Measurements from ENCODE around the gene LLGL1.

The LLGL1 gene

DNA sequence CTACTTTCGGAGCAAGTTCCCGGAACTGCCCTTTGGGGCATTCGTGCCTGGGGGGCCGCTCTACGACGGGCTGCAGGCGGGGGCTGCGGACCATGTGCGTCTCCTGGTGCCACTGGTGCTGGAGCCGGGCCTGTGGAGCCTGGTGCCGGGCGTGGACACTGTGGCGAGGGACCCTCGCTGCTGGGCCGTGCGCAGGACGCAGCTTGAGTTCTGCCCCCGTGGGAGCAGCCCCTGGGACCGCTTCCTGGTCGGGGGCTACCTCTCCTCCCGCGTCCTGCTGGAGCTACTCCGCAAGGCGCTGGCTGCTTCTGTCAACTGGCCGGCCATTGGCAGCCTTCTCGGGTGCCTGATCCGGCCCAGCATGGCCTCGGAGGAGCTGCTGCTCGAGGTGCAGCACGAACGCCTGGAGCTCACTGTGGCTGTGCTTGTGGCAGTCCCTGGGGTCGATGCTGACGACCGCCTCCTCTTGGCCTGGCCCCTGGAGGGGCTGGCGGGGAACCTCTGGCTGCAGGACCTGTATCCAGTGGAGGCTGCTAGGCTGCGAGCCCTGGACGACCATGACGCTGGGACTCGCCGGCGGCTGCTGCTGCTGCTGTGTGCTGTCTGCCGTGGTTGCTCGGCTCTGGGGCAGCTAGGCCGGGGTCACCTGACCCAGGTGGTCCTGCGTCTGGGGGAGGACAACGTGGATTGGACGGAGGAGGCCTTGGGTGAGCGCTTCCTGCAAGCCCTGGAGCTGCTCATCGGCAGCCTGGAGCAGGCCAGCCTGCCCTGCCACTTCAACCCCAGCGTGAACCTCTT lies 38.6 kb downstream of the LLGL1 start:
- no peak overlapping the region for H3K9ac ChIP-seq (ENCODE audit: low read length)
- no peaks in the 10 kb centered on the region for H3K27me3 ChIP-seq (ENCODE audit: control insufficient read depth, insufficient read depth, low read length)
- no peak overlapping the region for H3K4me3 ChIP-seq (ENCODE audit: low read length)
- no peaks in the 10 kb centered on the region for H3K9me3 ChIP-seq (ENCODE audit: control insufficient read depth, low read depth, low read length)
- peaks cover 9% of the 10 kb centered on the region for H3K4me1 ChIP-seq (ENCODE audit: control insufficient read depth, low read depth, low read length)
- peaks cover 17% of the 10 kb centered on the region for H3K36me3 ChIP-seq (ENCODE audit: control insufficient read depth, low read depth, low read length)
- no peak overlapping the region for H3K27ac ChIP-seq (ENCODE audit: low read length)

DNA sequence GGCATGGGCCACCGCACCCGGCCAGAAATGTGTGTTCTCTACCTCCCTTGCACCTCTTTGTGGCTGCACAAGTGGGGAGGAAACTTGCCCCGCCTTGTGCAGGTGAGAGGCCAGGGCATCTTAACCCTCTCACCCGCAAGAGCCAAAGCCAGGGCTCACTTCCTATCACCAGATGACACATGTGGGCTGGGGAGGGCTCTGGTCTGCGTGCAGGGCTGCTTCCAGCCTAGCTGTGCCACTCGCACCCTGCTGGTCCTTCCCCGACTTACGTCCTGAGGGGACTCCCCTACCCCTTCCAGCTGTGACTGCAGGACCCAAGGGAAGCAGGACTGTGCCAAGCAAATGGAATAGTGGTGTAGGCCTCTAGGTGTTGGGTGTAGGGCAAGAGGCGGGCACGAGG lies 41.9 kb downstream of the LLGL1 start:
- H3K9me3 ChIP-seq (ENCODE audit: control insufficient read depth, low read depth, low read length), result no peaks in the 10 kb centered on the region
- peaks cover 21% of the 10 kb centered on the region for H3K36me3 ChIP-seq (ENCODE audit: control insufficient read depth, low read depth, low read length)
- H3K27me3 ChIP-seq (ENCODE audit: control insufficient read depth, insufficient read depth, low read length), result no peaks in the 10 kb centered on the region
- H3K4me3 ChIP-seq (ENCODE audit: low read length), result no peak overlapping the region
- no peak overlapping the region for H3K27ac ChIP-seq (ENCODE audit: low read length)
- H3K9ac ChIP-seq (ENCODE audit: low read length), result no peak overlapping the region
- H3K4me1 ChIP-seq (ENCODE audit: control insufficient read depth, low read depth, low read length), result peaks cover 4% of the 10 kb centered on the region

DNA sequence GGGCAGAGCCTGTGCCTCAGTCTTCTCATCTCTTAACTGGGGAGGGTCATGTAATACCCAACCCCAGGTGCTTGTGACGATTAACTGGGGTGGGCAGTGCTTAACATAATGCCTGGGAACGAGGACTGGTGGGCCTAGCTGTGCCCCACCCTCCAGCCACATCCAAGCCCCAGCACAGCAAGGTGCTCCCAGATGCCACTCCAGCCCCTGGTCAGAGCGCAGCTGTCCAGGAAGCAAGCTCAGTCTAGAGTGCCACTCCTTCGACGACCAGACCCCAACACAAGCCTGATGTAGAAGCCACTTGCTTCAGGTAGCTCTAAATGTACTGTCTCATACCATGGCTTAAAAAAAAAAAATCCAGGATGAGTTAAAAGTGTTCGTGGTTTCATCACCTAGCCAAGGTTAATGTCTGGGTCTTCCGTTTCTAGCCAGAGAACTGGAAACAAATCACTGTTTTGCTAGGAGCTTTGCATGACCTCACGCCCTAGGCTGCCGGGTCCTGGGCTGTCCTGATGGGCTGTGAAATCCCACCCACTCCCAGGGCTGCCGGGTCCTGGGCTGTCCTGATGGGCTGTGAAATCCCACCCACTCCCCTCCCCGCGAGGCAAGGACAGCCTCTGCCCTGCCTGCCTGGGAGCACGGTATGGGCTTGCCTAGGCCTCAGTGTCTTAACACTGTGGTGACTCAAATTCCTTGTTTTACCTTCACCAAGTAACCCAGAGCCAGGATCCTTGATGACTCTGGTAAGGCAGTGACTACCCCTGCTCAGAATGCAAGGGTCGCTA lies 42.7 kb downstream of the LLGL1 start:
- Histone ChIP-seq H3K27ac (ENCODE audit: low read length) (no peak overlapping the region), H3K36me3 (ENCODE audit: control insufficient read depth, low read depth, low read length) (peaks cover 21% of the 10 kb centered on the region), H3K9ac (ENCODE audit: low read length) (no peak overlapping the region), H3K27me3 (ENCODE audit: control insufficient read depth, insufficient read depth, low read length) (no peaks in the 10 kb centered on the region), H3K9me3 (ENCODE audit: control insufficient read depth, low read depth, low read length) (no peaks in the 10 kb centered on the region), H3K4me3 (ENCODE audit: low read length) (no peak overlapping the region), H3K4me1 (ENCODE audit: control insufficient read depth, low read depth, low read length) (peaks cover 4% of the 10 kb centered on the region)

DNA sequence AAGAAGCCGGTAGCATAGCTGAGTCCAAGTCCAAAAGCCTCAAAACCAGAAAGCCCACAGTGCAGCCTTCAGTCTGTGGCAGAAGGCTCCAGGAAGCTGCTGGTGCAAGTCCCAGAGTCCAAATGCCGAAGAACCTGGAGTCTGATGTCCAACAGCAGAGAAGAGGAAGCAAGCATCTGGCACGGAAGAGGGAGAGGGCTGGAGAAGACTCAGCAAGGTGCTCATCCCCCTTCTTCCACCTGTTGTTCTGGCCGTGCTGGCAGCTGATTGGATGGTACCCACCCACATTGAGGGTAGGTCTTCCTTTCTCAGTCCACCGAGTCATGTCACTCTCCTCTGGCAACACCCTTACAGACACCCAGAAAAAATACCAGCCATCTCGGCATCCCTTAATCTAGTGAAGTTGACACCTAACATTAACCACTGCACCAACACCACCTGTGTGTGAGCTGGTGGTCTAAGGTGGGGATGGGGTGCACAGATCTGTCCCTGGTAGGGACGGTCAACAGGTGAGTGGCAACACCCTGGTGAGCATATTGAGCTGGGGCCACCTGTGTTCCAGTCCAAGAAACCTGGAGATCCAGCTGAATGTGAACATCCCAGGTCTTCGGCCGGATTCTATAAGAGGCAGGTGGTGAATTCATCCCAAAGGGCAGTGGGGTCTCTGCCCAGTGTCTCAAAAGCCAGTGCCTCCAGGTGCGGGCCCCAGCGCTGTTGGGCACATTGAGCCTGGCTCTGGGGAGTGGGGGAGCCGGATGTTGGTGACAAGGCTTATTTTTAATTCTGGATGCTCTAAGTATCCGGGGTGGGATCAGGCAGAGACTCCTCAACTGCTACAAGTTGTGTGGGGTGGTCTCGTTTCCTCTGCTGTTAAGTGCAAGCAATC lies 44.9 kb downstream of the LLGL1 start:
- Histone ChIP-seq H3K4me1 (ENCODE audit: control insufficient read depth, low read depth, low read length) (peaks cover 4% of the 10 kb centered on the region), H3K9ac (ENCODE audit: low read length) (no peak overlapping the region), H3K36me3 (ENCODE audit: control insufficient read depth, low read depth, low read length) (peaks cover 20% of the 10 kb centered on the region), H3K9me3 (ENCODE audit: control insufficient read depth, low read depth, low read length) (no peaks in the 10 kb centered on the region), H3K27me3 (ENCODE audit: control insufficient read depth, insufficient read depth, low read length) (no peaks in the 10 kb centered on the region), H3K4me3 (ENCODE audit: low read length) (no peak overlapping the region), H3K27ac (ENCODE audit: low read length) (no peak overlapping the region)

DNA sequence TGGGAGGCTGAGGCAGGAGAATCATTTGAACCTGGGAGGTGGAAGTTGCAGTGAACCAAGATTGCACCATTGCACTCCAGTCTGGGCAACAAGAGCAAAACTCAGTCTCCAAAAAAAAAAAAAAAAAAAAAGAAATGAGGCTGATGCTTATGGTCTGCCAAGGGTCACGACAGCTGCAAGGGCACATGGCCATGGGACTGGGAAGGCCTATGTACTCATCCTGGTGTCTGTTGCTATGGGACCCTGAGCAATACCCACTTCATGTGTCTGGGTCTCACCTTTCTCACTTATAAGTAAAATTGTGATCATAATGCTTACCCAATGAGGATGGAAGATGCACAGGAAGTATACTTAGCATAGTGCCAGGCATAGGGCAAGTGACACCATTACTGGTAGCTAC lies 51.6 kb downstream of the LLGL1 start:
- no peak overlapping the region for H3K9ac ChIP-seq (ENCODE audit: low read length)
- no peaks in the 10 kb centered on the region for H3K9me3 ChIP-seq (ENCODE audit: control insufficient read depth, low read depth, low read length)
- H3K4me3 ChIP-seq (ENCODE audit: low read length), result no peak overlapping the region
- no peaks in the 10 kb centered on the region for H3K27me3 ChIP-seq (ENCODE audit: control insufficient read depth, insufficient read depth, low read length)
- H3K4me1 ChIP-seq (ENCODE audit: control insufficient read depth, low read depth, low read length), result no peaks in the 10 kb centered on the region
- H3K36me3 ChIP-seq (ENCODE audit: control insufficient read depth, low read depth, low read length), result peaks cover 69% of the 10 kb centered on the region
- no peak overlapping the region for H3K27ac ChIP-seq (ENCODE audit: low read length)

DNA sequence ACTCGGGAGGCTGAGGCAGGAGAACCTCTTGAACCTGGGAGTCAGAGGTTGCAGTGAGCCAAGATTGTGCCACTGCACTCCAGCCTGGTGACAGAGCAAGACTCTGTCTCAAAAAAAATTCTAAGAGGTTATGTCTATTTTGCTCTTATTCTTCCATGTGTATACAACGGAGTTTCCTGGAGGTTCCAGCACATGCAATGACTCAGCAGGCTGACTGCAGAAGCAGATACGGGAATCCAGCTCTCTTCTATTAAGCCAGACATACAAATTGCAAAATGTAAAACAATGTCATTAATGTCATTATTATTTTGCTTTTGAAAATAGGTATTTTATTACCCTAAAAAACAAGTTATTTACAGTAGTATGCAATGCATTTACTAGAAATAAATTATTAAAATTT lies 53.4 kb downstream of the LLGL1 start:
- Histone ChIP-seq H3K36me3 (ENCODE audit: control insufficient read depth, low read depth, low read length) (peaks cover 76% of the 10 kb centered on the region), H3K27ac (ENCODE audit: low read length) (no peak overlapping the region), H3K4me1 (ENCODE audit: control insufficient read depth, low read depth, low read length) (no peaks in the 10 kb centered on the region), H3K9ac (ENCODE audit: low read length) (no peak overlapping the region), H3K4me3 (ENCODE audit: low read length) (no peak overlapping the region), H3K9me3 (ENCODE audit: control insufficient read depth, low read depth, low read length) (no peaks in the 10 kb centered on the region), H3K27me3 (ENCODE audit: control insufficient read depth, insufficient read depth, low read length) (no peaks in the 10 kb centered on the region)

DNA sequence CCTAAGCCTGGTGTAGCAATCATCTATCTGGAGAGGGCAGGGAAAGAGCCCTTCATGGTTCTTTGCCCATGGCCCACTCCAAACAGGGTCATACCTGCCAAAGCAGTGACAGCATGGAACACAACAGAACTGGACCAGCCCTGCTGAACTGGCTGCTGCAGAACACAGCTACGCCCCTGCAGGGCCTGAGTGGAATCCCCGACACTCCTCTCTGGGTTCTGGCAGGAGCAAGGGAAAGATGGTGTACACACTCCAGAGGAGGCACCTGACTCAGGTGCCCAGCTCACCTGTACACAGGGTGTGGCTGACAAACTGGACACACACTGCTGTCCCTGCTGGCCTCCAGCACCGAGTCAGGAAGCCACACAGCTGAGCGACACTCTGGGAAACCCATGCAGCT lies 54.8 kb downstream of the LLGL1 start:
- Histone ChIP-seq H3K27me3 (ENCODE audit: control insufficient read depth, insufficient read depth, low read length) (no peaks in the 10 kb centered on the region), H3K27ac (ENCODE audit: low read length) (no peak overlapping the region), H3K9ac (ENCODE audit: low read length) (no peak overlapping the region), H3K4me3 (ENCODE audit: low read length) (no peak overlapping the region), H3K4me1 (ENCODE audit: control insufficient read depth, low read depth, low read length) (no peaks in the 10 kb centered on the region), H3K36me3 (ENCODE audit: control insufficient read depth, low read depth, low read length) (peaks cover 77% of the 10 kb centered on the region), H3K9me3 (ENCODE audit: control insufficient read depth, low read depth, low read length) (no peaks in the 10 kb centered on the region)

DNA sequence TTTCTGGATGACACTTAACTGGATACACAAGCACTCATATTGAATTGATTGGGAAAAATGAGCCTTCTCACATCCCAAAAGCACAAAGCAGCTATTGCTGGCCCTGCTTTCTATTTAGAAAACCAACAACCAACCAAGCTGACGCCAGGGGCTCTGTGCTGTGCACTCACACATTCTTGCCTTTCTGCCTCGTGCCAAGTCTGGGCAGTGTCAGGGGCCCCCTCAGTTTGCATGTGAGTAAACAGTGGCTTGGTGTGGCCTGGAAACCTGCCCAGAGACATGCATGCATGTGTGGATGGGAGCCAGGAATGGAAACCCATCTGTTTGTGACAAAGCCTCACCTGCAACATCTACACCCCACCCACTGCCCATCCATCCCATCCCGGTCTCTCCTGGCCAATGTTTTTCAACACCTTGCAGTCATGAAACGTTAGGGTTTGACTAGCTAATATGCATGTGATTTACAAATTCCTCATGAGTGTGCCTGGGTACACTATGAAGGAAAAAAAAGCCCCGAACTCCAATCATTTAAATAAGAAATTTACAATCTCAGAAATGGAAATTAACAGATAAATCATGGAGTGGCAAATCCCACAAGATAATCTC lies 55.4 kb downstream of the LLGL1 start:
- Histone ChIP-seq H3K4me1 (ENCODE audit: control insufficient read depth, low read depth, low read length) (no peaks in the 10 kb centered on the region), H3K9ac (ENCODE audit: low read length) (no peak overlapping the region), H3K4me3 (ENCODE audit: low read length) (no peak overlapping the region), H3K9me3 (ENCODE audit: control insufficient read depth, low read depth, low read length) (no peaks in the 10 kb centered on the region), H3K36me3 (ENCODE audit: control insufficient read depth, low read depth, low read length) (peaks cover 82% of the 10 kb centered on the region), H3K27ac (ENCODE audit: low read length) (no peak overlapping the region), H3K27me3 (ENCODE audit: control insufficient read depth, insufficient read depth, low read length) (no peaks in the 10 kb centered on the region)

DNA sequence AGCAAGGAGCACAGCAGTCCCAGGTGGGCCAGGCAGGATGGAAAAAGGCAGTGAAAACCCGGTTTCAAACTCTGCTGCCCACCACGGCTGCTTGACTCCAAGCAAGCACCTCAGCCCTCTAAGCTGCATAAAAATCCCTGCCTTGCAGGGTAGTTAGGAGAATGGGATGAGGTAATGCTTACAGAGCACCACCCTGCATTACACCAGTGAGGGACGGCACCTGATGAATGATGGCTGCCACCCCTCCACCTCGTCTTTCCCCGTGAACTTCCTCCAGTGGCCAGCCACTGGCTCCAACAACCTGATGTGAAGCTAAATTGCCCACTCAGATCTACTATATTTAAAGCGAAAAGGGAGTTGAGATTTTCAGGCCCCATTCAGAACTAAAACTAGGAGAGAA lies 56.4 kb downstream of the LLGL1 start:
- H3K9me3 ChIP-seq (ENCODE audit: control insufficient read depth, low read depth, low read length), result no peaks in the 10 kb centered on the region
- no peak overlapping the region for H3K27ac ChIP-seq (ENCODE audit: low read length)
- peaks cover 78% of the 10 kb centered on the region for H3K36me3 ChIP-seq (ENCODE audit: control insufficient read depth, low read depth, low read length)
- H3K4me1 ChIP-seq (ENCODE audit: control insufficient read depth, low read depth, low read length), result no peaks in the 10 kb centered on the region
- no peaks in the 10 kb centered on the region for H3K27me3 ChIP-seq (ENCODE audit: control insufficient read depth, insufficient read depth, low read length)
- H3K4me3 ChIP-seq (ENCODE audit: low read length), result no peak overlapping the region
- H3K9ac ChIP-seq (ENCODE audit: low read length), result no peak overlapping the region

DNA sequence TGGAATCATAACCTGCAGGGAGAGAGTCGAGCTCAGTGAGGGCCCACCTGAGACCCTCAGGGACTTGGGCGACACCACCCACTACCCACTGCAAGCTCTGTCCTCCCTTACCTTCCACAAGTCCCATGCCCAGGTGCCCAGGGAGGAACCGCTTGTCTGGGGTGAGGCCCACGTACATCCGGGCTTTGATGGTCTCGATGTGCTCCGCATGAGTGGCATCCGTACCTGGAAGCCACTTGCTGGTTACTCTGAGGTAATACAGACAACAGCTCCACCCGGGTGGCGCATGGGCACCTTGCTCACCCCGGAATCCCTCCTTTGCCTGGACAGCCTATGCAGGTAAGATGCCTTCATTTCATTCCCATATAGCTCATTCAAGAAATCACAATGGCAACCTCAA lies 59.9 kb downstream of the LLGL1 start:
- Histone ChIP-seq H3K9me3 (ENCODE audit: control insufficient read depth, low read depth, low read length) (no peaks in the 10 kb centered on the region), H3K27me3 (ENCODE audit: control insufficient read depth, insufficient read depth, low read length) (no peaks in the 10 kb centered on the region), H3K36me3 (ENCODE audit: control insufficient read depth, low read depth, low read length) (peaks cover 73% of the 10 kb centered on the region), H3K27ac (ENCODE audit: low read length) (no peak overlapping the region), H3K9ac (ENCODE audit: low read length) (no peak overlapping the region), H3K4me3 (ENCODE audit: low read length) (no peak overlapping the region), H3K4me1 (ENCODE audit: control insufficient read depth, low read depth, low read length) (no peaks in the 10 kb centered on the region)

Data from iPS-18a (cell line).